ENCODE measurements around the gene GABBR1.

Gene GABBR1

DNA sequence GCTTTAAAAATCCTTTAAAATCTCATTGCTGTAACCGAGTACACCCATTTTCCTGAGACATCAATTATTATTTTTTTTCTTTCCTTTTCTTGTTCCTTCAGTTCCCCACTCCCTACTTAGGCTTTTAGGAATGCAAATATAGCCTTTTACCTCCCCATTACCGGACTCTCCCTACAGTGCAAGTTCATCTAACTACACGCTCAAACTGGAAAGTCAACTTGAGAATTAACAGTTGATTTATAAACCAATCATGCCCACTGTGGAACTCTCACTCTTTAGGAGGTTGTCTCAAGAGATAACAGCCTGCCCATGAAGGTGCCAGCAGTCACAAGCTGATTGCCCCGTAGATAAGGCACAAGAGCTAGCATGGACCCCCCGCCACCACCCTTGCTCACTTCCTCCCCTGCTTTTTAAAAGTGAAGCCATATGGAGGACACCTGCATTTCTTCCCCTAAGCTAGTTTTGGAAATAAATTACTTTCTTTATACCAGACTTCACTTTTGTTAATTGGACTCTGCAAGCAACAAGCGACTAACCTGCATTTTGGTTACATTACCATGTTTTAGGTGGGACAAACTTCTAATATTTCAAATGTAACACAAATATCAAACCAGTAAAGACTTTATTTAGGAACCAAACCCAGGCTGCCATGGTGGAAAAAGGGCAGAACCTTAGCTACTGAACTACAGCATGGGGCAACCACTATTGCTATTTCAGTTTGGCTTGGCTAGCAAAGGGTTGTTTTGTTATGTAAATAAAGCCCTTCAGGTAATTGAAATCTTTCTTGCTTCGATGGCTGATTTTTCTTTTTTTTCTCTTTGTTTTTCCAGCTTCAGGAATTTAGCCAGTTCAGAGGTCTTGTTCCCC, 108.3 kb downstream of the GABBR1 start:
- DNase-seq: no peak

DNA sequence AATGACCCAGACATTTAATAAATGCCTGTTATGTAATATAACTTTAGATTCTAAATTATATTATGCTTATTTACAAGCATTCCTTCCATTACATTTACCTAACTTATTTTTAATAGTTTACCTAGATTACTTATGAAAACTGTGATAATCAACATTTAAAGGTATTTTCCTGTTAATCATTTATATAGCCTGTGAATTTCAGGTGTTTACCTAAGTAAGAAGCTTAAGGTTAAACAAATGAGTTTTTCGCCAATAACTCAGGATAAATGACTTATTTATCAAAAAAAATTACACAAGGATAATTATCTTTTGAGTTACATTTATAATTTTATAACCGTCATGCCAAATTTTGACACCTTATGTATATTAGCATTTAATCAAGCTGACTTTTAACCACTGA, 108.9 kb downstream of the GABBR1 start:
- DNase-seq: no peak

DNA sequence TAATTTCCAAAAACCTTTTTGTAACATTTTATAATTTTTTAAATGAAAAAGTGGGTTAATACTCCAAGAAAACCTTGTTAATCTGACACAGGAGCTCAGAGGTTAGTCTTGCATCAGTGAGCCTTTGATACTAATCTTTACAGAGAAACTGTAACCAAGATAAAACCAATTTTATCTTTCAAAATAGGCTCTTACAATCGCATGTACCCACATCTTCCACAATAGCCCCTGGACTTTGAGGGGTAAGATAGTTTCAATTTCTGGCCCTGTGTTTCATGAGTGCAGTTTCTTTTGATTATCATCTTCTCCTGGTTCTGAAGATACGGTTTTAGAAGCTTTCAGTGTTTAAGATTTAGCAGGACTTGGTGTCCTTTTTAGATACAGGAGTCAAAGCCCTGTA, 110.8 kb downstream of the GABBR1 start:
- no peak for DNase-seq

DNA sequence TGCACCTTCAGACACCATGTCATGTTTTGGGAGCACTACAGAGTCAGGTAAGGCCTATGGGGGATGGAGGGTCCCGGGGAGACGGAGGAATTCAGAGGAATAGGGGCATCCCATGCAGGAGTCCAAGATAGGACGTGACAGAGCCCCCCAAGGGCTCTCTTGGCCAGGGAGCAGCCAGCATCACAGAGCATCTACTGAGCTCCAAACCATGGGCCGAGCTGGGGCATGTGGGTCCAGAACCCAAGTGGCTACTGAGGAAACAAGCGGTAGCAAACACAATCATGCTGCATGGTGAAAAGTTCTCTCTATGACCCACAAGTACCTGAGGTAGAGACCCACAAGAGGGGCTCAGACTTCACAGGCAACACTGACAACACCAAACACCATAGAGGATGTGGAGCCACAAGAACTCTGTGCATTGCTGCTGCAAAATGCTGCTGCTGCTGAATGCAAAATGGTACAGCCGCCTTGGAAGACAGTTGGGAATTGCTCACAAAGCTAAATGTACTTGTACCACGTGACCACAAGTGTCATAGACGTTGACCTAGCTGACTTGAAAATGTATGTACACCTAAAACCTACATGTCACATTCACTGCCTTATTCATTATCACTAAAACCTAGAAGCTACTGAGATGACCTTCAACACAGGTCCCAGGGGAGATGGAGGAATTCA, 111.8 kb downstream of the GABBR1 start:
- no peak for DNase-seq

DNA sequence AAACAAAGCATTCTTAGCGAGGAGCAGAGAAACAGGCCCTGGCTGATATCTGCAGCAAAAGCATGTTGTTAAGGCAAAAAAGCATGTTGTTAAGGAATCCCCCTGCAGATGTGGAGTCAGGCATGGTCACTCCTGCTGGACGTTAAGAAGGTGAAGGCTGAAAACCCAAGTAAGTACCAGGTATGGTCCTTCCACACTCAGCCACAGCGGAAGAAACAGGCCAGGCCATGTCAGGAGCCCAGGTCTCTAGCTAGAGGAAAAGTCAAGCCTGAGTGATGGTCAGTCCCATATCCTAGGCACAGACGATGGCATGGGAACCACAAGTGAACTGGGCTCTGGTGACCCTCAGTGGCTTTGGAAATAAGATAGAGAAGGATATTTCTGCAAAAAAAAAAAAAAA, 112.8 kb downstream of the GABBR1 start:
- DNase-seq: no peak

DNA sequence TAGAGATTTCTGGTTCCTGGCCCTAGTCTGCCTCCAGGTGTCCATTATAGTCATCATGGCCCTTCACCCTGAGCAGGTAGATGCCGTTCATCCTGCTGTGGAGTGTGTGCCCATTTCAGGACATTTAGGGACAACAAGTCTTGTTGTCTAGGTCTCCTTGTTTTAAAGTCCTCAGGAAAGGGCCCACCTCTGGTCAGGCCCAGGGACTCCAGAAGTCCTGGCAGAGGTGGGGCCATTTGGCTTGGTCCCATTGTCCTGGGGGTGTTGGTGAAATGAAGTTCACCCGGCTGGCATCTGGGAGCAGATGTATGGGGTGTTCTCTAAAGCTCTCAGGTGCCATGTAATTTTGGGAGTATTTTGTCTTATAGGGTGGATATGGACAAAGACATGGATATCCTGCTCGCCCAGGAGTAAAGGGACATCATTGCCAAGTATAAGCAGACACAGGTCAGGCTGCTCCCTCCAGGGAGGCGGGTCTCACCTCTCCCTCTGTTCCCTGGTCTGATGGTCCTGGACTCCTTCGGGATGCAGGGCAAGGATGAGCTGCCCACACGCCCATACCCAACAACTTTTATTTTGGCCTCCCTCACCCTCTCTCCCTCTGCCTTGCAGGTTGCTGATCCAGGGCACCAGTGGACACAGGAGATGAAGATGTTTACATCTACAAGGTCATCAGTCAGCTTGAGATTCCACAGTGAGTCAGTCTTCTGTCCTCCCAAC, 113.5 kb downstream of the GABBR1 start:
- DNase-seq: no peak

DNA sequence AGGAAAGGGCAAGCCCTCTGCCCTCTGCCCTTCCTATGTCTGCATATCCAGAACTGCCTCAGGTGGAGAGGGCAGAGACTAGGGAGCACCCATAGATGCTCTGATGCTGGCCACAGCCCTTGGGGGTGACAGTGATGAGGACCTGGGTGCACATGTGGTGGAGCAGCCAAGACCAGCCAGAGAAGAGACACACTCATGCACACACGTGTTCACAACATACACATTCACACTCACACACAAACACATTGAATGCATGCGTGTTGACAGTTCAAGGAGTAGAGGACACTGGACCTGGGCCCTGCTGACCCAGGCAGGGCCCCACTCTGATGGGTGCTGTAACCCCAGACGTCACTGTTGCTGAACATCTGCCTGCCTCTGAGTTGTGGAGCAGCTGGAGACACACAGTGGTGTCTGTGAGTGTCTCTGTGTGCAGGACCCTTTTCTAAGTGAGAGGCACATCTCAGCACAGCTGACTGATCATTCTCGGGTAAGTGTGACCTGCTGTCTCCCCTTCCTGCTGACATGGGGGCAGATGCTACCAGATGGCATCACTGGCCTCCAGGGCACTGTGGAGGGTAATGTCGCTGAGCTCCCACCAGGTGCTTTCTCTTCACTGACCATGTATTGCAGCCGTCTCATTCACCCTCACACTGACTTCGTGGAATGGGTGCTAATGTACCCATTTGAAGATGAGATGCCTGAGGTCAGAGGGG, 115.1 kb downstream of the GABBR1 start:
- no peak for DNase-seq

DNA sequence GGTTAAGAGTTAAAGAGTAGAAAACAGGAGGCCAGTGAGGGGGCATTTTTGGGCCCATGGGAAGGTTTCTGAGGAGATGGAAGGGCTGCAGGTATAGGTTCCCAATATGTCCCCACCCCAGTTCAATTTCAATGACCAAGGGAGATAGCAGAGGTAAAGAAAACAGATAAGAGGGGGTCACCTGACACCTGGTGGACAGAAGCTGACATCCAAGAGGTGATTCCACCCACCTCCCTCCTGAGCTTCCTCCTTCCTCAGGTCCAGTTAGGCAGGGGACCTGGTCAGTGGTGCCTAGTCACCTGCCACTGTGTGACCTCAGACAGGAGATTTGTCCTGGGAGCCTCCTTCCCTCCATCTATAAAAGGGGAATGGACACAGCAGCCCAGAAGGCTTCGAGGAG, 115.7 kb downstream of the GABBR1 start:
- no peak for DNase-seq

DNA sequence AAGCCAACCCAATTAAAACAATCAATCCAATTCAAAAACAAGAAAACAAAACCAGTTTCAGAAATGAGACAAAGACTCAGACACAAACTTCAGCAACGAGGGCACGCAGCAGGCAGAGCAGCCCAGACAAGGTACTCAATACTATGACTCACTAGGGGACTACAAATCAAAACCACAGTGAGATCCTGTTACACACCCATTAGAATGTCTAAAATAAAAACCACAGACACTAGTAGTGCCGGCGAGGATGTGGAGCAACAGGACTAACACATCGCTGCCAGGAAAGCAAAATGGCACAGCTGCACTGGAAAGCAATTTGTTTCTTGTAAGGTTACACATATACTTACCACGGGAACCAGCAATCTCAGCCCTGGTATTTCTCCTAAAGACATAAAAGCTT, 116.9 kb downstream of the GABBR1 start:
- DNase-seq: no peak

DNA sequence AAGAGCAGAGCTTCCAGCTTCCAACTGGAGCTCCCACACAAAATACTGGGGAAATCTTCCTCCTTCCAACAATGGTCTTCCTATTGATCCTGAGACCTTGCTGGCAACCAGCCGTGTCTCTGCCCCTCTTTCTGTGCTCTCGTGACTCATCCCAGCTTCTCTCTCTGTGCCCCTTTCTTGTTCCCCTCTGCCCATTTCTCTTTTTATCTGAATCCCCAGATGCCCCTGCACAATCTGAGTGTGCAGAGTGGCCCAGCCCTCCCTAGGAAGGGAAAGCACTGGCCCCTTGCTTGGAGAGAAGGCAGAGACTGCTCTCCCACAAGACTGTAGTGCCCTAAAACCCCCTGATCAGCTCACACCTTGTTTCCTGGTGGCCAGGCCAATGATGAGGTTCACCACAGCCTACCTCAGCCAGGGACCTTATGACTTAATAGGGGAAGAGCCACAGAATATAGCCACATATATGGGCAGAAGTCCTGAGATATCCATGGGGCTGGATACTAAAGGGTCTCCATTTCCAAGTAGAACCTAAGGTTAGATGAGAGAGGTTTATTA, 122.2 kb downstream of the GABBR1 start:
- DNase-seq: no peak

DNA sequence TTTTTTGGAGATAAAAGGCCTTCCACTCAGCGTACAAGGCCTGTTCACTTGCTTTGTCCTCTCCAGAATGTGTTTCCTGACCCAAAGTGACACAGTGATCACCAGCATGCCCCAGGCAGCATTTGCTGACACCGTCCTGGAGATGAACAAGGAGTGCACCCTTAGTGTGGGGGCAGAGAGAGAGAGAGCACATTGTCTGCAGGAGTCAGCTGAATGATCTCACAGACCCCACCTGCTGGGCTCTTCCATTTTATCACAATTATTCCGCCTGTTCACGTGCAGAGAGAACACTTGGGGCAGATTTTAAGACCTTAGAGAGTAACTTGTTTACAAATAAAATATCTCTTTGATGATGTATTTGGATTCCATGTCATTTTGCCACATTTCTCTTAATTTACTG, 122.8 kb downstream of the GABBR1 start:
- no peak for DNase-seq
